Measurements from ENCODE around the gene PASK.

DNA sequence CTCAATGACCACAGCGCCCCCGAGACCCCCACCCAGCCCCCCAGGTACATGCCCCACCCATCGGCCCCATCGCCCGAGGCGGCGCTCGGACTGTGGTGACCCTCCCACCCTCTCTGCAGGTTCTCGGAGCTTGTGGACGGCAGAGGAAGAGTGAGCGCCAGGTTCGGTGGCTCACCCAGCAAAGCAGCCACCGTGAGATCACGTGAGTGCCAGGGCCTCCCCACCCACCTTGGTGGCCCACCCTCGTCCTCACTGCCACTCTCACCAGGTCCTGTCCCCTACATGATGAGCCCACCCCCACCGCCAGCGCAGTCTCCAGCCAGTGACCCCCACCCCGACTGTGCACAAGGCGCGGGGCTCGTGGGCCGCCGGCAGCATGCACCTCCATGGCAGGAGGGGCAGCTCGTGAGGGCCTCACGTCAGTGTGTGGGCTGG is 77.6 kb downstream of the PASK start:
- TF ChIP-seq CTCF (IDR thresholded peaks at IDR 0.05), result no peak
- no peak for TF ChIP-seq POLR2A (IDR thresholded peaks at IDR 0.05)

All from testis (tissue), 2 donors.